Liver (tissue), 3 donors: ENCODE data around the gene ZRANB1.

Experiments
- CTCF ChIP-seq: fragments of 150-350 bp; IDR thresholded peaks from 2 replicates; pipeline ENCODE4 v1.5.1; 2017; ENCODE audit warnings: improper control_type of control experiment, low read depth, low read length; ENCODE audit not compliant: missing input control
- EGR1 ChIP-seq, 2 donors: IDR thresholded peaks; 2 replicates each; pipeline ENCODE4 v1.6.1; 2016 to 2018; ENCODE audit warnings: antibody characterized with exemption in 2 of 2, low read depth in 2 of 2
- MAX ChIP-seq: IDR thresholded peaks from 2 replicates; pipeline ENCODE4 v1.6.1; 2016; ENCODE audit warnings: antibody characterized with exemption
- REST ChIP-seq: IDR thresholded peaks from 2 replicates; pipeline ENCODE4 v1.6.1; 2016; ENCODE audit warnings: antibody characterized with exemption, mild to moderate bottlenecking
- TAF1 ChIP-seq: conservative IDR thresholded peaks from 2 replicates; pipeline ENCODE4 v1.6.1; 2016; ENCODE audit warnings: antibody characterized with exemption, mild to moderate bottlenecking
- YY1 ChIP-seq: IDR thresholded peaks from 2 replicates; pipeline ENCODE4 v1.6.1; 2016; ENCODE audit warnings: antibody characterized with exemption, mild to moderate bottlenecking
- donor health status: healthy.
- donor health status: healthy.

GRCh38 chr10:125034675-125035074 is 92.8 kb downstream of the ZRANB1 start:
- no peak for TF ChIP-seq REST
- no peak for TF ChIP-seq MAX
- TF ChIP-seq TAF1 = no peak
- no peak for TF ChIP-seq CTCF
- TF ChIP-seq EGR1 (IDR thresholded peaks at IDR 0.05; ENCODE audit: low read depth in 2 of 2) = no peak
- TF ChIP-seq YY1 = no peak
